Measurements from ENCODE around the gene COL4A5. TPM values are rescaled to one million over a fixed set of nuclear protein-coding genes. Genes with fewer than 3 reads are reported as not detected.

Gene COL4A5
- total and polyA plus RNA-seq, 2 of the 8 experiments (the other 6 are each of a cell fraction or from before 2014, with no cell fraction given): 24.9 to 30.2 TPM

GRCh38 chrX:108420481-108420880 is 19.2 kb upstream of the COL4A5 start:
- no peak overlapping the region for H3K9ac ChIP-seq (replicated peaks in 1 of 4; ENCODE audit: extremely low read depth in 1 of 4, low read depth in 3 of 4, low read length in 3 of 4)
- peaks cover 0 to 3% (median 0%) of the 10 kb centered on the region in 4 experiments; a peak in 2 of 7 replicates for H3K4me1 ChIP-seq (replicated peaks in 1 of 4; ENCODE audit: control insufficient read depth in 3 of 4, insufficient read depth in 4 of 4, low read length in 3 of 4)
- H2BK12ac ChIP-seq (ENCODE audit: low read depth, low read length): no peak overlapping the region
- ChIA-PET POLR2A (ENCODE audit: partially characterized antibody) (no interaction called here), CTCF (ENCODE audit: partially characterized antibody) (no interaction called here)
- no peaks in the 10 kb centered on the region for H3K79me1 ChIP-seq (ENCODE audit: low read depth, low read length)
- no peak overlapping the region for H4K5ac ChIP-seq (ENCODE audit: insufficient read length, low read depth, low read length)
- no peak overlapping the region for H3K4me2 ChIP-seq (ENCODE audit: insufficient read depth in 1 of 2, low read depth in 2 of 2, low read length in 2 of 2)
- H3K18ac ChIP-seq (ENCODE audit: extremely low read depth, low read length): no peak overlapping the region
- no peaks in the 10 kb centered on the region for H3K36me3 ChIP-seq (ENCODE audit: control insufficient read depth in 2 of 4, insufficient read depth in 4 of 4, low read length in 3 of 4)
- no peaks in the 10 kb centered on the region for H3K23me2 ChIP-seq (ENCODE audit: low read depth, low read length)
- H3K4ac ChIP-seq (replicated peaks; ENCODE audit: insufficient read length, low read depth, low read length): no peak overlapping the region
- WGBS, 2 experiments (ENCODE audit: extremely low coverage in 1 of 2, insufficient coverage in 1 of 2, insufficient read length in 1 of 2, insufficient replicate concordance in 2 of 2, low coverage in 1 of 2, low lambda C conversion rate in 2 of 2, missing lambda C conversion rate in 1 of 2): 100% methylated on average over 1 of the region's 1 CpG; no CpG with 5 or more reads in 1 of the 2 experiments
- no peak overlapping the region for H3K23ac ChIP-seq (ENCODE audit: insufficient read length)
- H3K9me3 ChIP-seq (ENCODE audit: insufficient read depth in 2 of 2, low read depth in 1 of 2, low read length in 1 of 2): no peaks in the 10 kb centered on the region
- no peak overlapping the region for H2BK15ac ChIP-seq (ENCODE audit: low read length)
- H3K14ac ChIP-seq (ENCODE audit: insufficient read length): no peak overlapping the region
- H2AFZ ChIP-seq (ENCODE audit: low read length): no peak overlapping the region
- no peak overlapping the region for H2AK5ac ChIP-seq (ENCODE audit: low read depth, low read length)
- H3K79me2 ChIP-seq (ENCODE audit: control insufficient read depth in 1 of 2, insufficient read depth in 2 of 2, low read length in 2 of 2): no peaks in the 10 kb centered on the region
- no peak overlapping the region for H3K4me3 ChIP-seq (ENCODE audit: extremely low read depth in 1 of 4, insufficient read depth in 2 of 4, low read depth in 3 of 4, low read length in 4 of 4)
- H3K56ac ChIP-seq (replicated peaks; ENCODE audit: insufficient read length, low read depth, low read length): no peak overlapping the region
- H2BK5ac ChIP-seq (ENCODE audit: low read depth, low read length): no peak overlapping the region
- H2BK120ac ChIP-seq (replicated peaks; ENCODE audit: low read depth, low read length): no peak overlapping the region
- no peak for FAIRE-seq
- no peak overlapping the region for H4K8ac ChIP-seq (ENCODE audit: extremely low read depth, insufficient read depth, low read length)
- TF ChIP-seq CTCF (IDR thresholded peaks at IDR 0.05; ENCODE audit: control extremely low read depth in 1 of 3, insufficient read depth in 1 of 3, low read depth in 1 of 3, low read length in 3 of 3): no peak
- no peak for TF ChIP-seq CREB1 (IDR thresholded peaks at IDR 0.05)
- no peak for TF ChIP-seq CHD2 (IDR thresholded peaks at IDR 0.05; ENCODE audit: low read length)
- TF ChIP-seq GABPA (IDR thresholded peaks at IDR 0.05; ENCODE audit: borderline replicate concordance, insufficient read depth, low read length): no peak
- TF ChIP-seq JUN (IDR thresholded peaks at IDR 0.05; ENCODE audit: low read depth, low read length): no peak
- no peak for TF ChIP-seq FOSL1 (IDR thresholded peaks at IDR 0.05; ENCODE audit: insufficient read depth, low read depth, low read length)
- no peak for TF ChIP-seq POLR2A (IDR thresholded peaks at IDR 0.05; ENCODE audit: control extremely low read depth in 1 of 2, low read depth in 2 of 2, low read length in 2 of 2)
- no peak for TF ChIP-seq CBX8 (IDR thresholded peaks at IDR 0.05; ENCODE audit: borderline replicate concordance, low read depth, low read length)
- H4K20me1 ChIP-seq (replicated peaks in 1 of 2; ENCODE audit: control insufficient read depth in 1 of 2, insufficient read depth in 2 of 2, low read length in 2 of 2): no peaks in the 10 kb centered on the region
- no peaks in the 10 kb centered on the region for H3K27me3 ChIP-seq (replicated peaks in 1 of 4; ENCODE audit: control insufficient read depth in 3 of 4, extremely low read depth in 1 of 4, insufficient read depth in 3 of 4, low read length in 3 of 4)
- no peak for DNase-seq (ENCODE audit: low read depth in 1 of 2, low spot score in 2 of 2)
- H4K91ac ChIP-seq (replicated peaks; ENCODE audit: insufficient read length, low read length): no peak overlapping the region
- H2BK20ac ChIP-seq (ENCODE audit: low read length): no peak overlapping the region
- no peak overlapping the region for H3K27ac ChIP-seq (ENCODE audit: low read depth, low read length)

All from H1 (cell line).